ENCODE measurements around the gene ACTA2.

- TF ChIP-seq TAF1 (IDR thresholded peaks at IDR 0.05; ENCODE audit: borderline replicate concordance, insufficient read depth, low read length) (no peak), POLR2AphosphoS5 (IDR thresholded peaks at IDR 0.05; ENCODE audit: low read depth, low read length) (no peak), SIN3A (IDR thresholded peaks at IDR 0.05; ENCODE audit: borderline replicate concordance, insufficient read depth, low read length) (no peak)
These were observed 5.5 kb downstream of the ACTA2 start for GRCh38 chr10:88946965-88947590.

All from PFSK-1 (cell line).